ENCODE data around the gene ZBTB7B.

DNA sequence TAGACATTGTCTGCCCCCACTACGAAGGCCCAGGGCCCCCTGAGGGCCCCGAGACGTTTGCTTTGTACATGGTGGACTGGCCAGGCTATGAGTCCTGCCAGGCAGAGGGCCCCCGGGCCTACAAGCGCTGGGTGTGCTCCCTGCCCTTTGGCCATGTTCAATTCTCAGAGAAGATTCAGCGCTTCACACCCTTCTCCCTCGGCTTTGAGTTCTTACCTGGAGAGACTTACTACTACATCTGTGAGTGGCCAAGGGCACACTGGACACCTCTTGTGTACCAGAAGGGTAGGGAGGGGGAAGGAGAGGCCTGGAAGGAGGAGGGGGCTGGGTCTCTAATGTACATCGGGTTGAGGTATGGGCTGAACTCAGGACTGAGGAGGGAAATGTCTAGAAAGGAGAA lies 64.2 kb downstream of the ZBTB7B start:
- TF ChIP-seq GATA2 (IDR thresholded peaks at IDR 0.05; ENCODE audit: low read depth, low read length) = no peak
- no peak for TF ChIP-seq GATA3 (IDR thresholded peaks at IDR 0.05; ENCODE audit: low read depth, low read length)

Data from SH-SY5Y (cell line).